Smooth muscle cell (in vitro differentiated cells): ENCODE data around the gene GCGR. TPM values are rescaled to one million over a fixed set of nuclear protein-coding genes. Genes with fewer than 3 reads are reported as not detected.

Experiments used
- DNase-seq: peaks from one replicate; lab custom pipeline; 2025; ENCODE audit not compliant: unreplicated experiment; lab: John Stamatoyannopoulos, UW
- H2AFZ ChIP-seq: fragments of 200-600 bp; sonication (generic); 2 replicates; pipeline ENCODE4 v1.6.0; 2016; ENCODE audit warnings: antibody characterized with exemption, low read depth, mild to moderate bottlenecking
- H3F3A ChIP-seq: fragments of 200-600 bp; sonication (generic); 2 replicates; pipeline ENCODE4 v1.6.0; 2017; ENCODE audit warnings: antibody characterized with exemption, low read depth
- H3K27ac ChIP-seq: fragments of 200-600 bp; sonication (generic); 2 replicates; pipeline ENCODE4 v1.5.1; 2016; ENCODE audit warnings: low read depth, mild to moderate bottlenecking
- H3K27me3 ChIP-seq: fragments of 200-600 bp; sonication (generic); 2 replicates; pipeline ENCODE4 v1.6.1; 2016; ENCODE audit warnings: low read depth, mild to moderate bottlenecking
- H3K36me3 ChIP-seq: fragments of 200-600 bp; sonication (generic); 2 replicates; pipeline ENCODE4 v1.5.1; 2016; ENCODE audit warnings: low read depth
- H3K4me1 ChIP-seq: fragments of 200-600 bp; sonication (generic); 2 replicates; pipeline ENCODE4 v1.5.1; 2016; ENCODE audit warnings: low read depth
- H3K4me2 ChIP-seq: fragments of 200-600 bp; sonication (generic); 2 replicates; pipeline ENCODE4 v1.6.0; 2016; ENCODE audit warnings: mild to moderate bottlenecking
- H3K4me3 ChIP-seq: fragments of 200-600 bp; sonication (generic); 2 replicates; pipeline ENCODE4 v1.5.1; 2016; ENCODE audit warnings: mild to moderate bottlenecking
- H3K79me2 ChIP-seq: fragments of 200-600 bp; sonication (generic); 2 replicates; pipeline ENCODE4 v1.6.0; 2016; ENCODE audit warnings: low read depth, mild to moderate bottlenecking
- H3K9ac ChIP-seq: fragments of 200-600 bp; sonication (generic); 2 replicates; pipeline ENCODE4 v1.6.0; 2016; ENCODE audit warnings: low read depth
- H3K9me3 ChIP-seq: fragments of 200-600 bp; sonication (generic); replicated peaks from 2 replicates; pipeline ENCODE4 v1.5.1; 2016; ENCODE audit warnings: low read depth
- H4K20me1 ChIP-seq: fragments of 200-600 bp; sonication (generic); 2 replicates; pipeline ENCODE4 v1.6.0; 2016; ENCODE audit warnings: low read depth
- WGBS: methylation state at CpG from one replicate; pipeline ENCODE4 v1.1.7; 2016; ENCODE audit warnings: low lambda C conversion rate; 5-methylcytosine and 5-hydroxymethylcytosine counted together
- polyA plus RNA-seq: library from polyadenylated mRNA; unstranded; fragments of >200 nt; fragmentation: Nextera tagmentation; extraction: Ambion mirVana; gene quantifications from 2 replicates; pipeline ENCODE4 v1.2.1, GENCODE V29; 2016
- total RNA-seq: library from RNA; depleted of rRNA; stranded (reverse); fragments of >200 nt; gene quantifications from 2 replicates; pipeline ENCODE4 v1.2.3, GENCODE V29; 2014
- TF ChIP-seq, protein P1 (sequence below): fragments of 200-600 bp; sonication (generic); IDR thresholded peaks from 2 replicates; pipeline ENCODE4 v1.5.1; 2017; ENCODE audit warnings: borderline replicate concordance, mild to moderate bottlenecking, antibody characterized with exemption; ENCODE audit not compliant: insufficient read depth, poor library complexity, severe bottlenecking

Gene GCGR
- total and polyA plus RNA-seq, 2 experiments from 2014 or later = not detected

GRCh38 chr17:81815646-81815986 is 11.7 kb downstream of the GCGR start:
- no peaks in the 10 kb centered on the region for H3F3A ChIP-seq
- no peaks in the 10 kb centered on the region for H3K9me3 ChIP-seq
- no peak overlapping the region for H3K27ac ChIP-seq
- no peak overlapping the region for H3K9ac ChIP-seq
- 76% methylated on average over 2 of the region's 2 CpGs for WGBS
- H3K79me2 ChIP-seq = no peaks in the 10 kb centered on the region
- H3K4me3 ChIP-seq = no peak overlapping the region
- no peaks in the 10 kb centered on the region for H3K4me1 ChIP-seq
- H2AFZ ChIP-seq = no peak overlapping the region
- DNase-seq = no peak
- H4K20me1 ChIP-seq = no peaks in the 10 kb centered on the region
- TF ChIP-seq, protein P1, sequence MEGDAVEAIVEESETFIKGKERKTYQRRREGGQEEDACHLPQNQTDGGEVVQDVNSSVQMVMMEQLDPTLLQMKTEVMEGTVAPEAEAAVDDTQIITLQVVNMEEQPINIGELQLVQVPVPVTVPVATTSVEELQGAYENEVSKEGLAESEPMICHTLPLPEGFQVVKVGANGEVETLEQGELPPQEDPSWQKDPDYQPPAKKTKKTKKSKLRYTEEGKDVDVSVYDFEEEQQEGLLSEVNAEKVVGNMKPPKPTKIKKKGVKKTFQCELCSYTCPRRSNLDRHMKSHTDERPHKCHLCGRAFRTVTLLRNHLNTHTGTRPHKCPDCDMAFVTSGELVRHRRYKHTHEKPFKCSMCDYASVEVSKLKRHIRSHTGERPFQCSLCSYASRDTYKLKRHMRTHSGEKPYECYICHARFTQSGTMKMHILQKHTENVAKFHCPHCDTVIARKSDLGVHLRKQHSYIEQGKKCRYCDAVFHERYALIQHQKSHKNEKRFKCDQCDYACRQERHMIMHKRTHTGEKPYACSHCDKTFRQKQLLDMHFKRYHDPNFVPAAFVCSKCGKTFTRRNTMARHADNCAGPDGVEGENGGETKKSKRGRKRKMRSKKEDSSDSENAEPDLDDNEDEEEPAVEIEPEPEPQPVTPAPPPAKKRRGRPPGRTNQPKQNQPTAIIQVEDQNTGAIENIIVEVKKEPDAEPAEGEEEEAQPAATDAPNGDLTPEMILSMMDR = no peak
- no peaks in the 10 kb centered on the region for H3K36me3 ChIP-seq
- H3K27me3 ChIP-seq = no peaks in the 10 kb centered on the region
- H3K4me2 ChIP-seq = no peak overlapping the region

GRCh38 chr17:81817758-81818147 is 13.8 kb downstream of the GCGR start:
- H3K4me1 ChIP-seq = no peaks in the 10 kb centered on the region
- no peak overlapping the region for H3K27ac ChIP-seq
- H3K79me2 ChIP-seq = no peaks in the 10 kb centered on the region
- no peaks in the 10 kb centered on the region for H3K27me3 ChIP-seq
- no peak overlapping the region for H3K4me2 ChIP-seq
- H3K9me3 ChIP-seq = no peaks in the 10 kb centered on the region
- DNase-seq = no peak
- 73% methylated on average over 7 of the region's 7 CpGs for WGBS
- H3F3A ChIP-seq = no peaks in the 10 kb centered on the region
- H4K20me1 ChIP-seq = peaks cover 6% of the 10 kb centered on the region
- H3K4me3 ChIP-seq = no peak overlapping the region
- no peak overlapping the region for H3K9ac ChIP-seq
- no peaks in the 10 kb centered on the region for H3K36me3 ChIP-seq
- TF ChIP-seq, protein P1 = no peak
- H2AFZ ChIP-seq = no peak overlapping the region

DNA sequence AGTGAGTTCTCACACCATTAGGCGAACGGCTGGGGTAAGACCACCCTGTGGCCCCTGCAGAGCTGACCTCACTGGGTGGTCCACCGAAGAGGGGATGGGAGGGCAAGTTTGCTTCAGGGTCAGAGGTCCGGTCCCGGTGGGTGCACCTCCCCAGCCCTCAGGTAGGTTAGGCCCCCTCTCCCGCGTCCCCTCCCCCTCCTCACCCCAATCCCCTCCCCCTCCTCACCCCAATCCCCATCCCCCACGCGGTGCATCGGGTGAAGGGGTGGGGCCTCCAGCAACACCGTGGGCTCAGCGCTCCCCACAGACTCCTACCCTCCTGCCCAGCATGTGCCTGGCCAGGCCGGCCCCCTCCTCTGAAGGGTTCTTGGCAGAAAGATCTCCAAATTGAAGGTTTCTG is 15.8 kb downstream of the GCGR start:
- no peaks in the 10 kb centered on the region for H3K4me1 ChIP-seq
- no peak overlapping the region for H3K9ac ChIP-seq
- 61% methylated on average over 8 of the region's 13 CpGs for WGBS
- H3F3A ChIP-seq = no peaks in the 10 kb centered on the region
- H4K20me1 ChIP-seq = peaks cover 16% of the 10 kb centered on the region
- no peaks in the 10 kb centered on the region for H3K79me2 ChIP-seq
- DNase-seq = no peak
- H3K4me3 ChIP-seq = no peak overlapping the region
- H3K27me3 ChIP-seq = no peaks in the 10 kb centered on the region
- TF ChIP-seq, protein P1 = no peak
- H3K27ac ChIP-seq = no peak overlapping the region
- no peaks in the 10 kb centered on the region for H3K36me3 ChIP-seq
- H2AFZ ChIP-seq = no peak overlapping the region
- H3K9me3 ChIP-seq = no peaks in the 10 kb centered on the region
- no peak overlapping the region for H3K4me2 ChIP-seq

- H3K27ac ChIP-seq = no peak overlapping the region
- H3K36me3 ChIP-seq = no peaks in the 10 kb centered on the region
- no peaks in the 10 kb centered on the region for H3K9me3 ChIP-seq
- TF ChIP-seq, protein P1 = no peak
- no peaks in the 10 kb centered on the region for H3K27me3 ChIP-seq
- no peak overlapping the region for H3K9ac ChIP-seq
- no peaks in the 10 kb centered on the region for H3K4me1 ChIP-seq
- H3F3A ChIP-seq = no peaks in the 10 kb centered on the region
- H4K20me1 ChIP-seq = peaks cover 31% of the 10 kb centered on the region
- peaks cover 4% of the 10 kb centered on the region for H3K79me2 ChIP-seq
- H3K4me2 ChIP-seq = no peak overlapping the region
- H3K4me3 ChIP-seq = no peak overlapping the region
- no peak for DNase-seq
- 96% methylated on average over 8 of the region's 8 CpGs for WGBS
- no peak overlapping the region for H2AFZ ChIP-seq
These were observed 17.2 kb downstream of the GCGR start for GRCh38 chr17:81821147-81821546.
